HG02870 (cell line): ENCODE measurements around the gene HDGF.
"Not testable (repeated sequence)": the region's sequence is repeated elsewhere in the genome, so short reads cannot be mapped to it uniquely, and the experiment has no call there.

Experiments used
- ATAC-seq: cut with Tn5 transposase; IDR thresholded peaks from one replicate; pipeline ENCODE4 v1.9.1; 2021; ENCODE audit warnings: mild to moderate bottlenecking, moderate library complexity; ENCODE audit not compliant: unreplicated experiment

HDGF gene

GRCh38 chr1:156767101-156767878, 15.8 kb upstream of the HDGF start, which contains the start of gene PRCC:
TSS of gene PRCC (plus strand) at chr1:156767535. CDS start at chr1:156767772, 237 bp downstream.
- ATAC-seq, result peak; percentile 88

DNA sequence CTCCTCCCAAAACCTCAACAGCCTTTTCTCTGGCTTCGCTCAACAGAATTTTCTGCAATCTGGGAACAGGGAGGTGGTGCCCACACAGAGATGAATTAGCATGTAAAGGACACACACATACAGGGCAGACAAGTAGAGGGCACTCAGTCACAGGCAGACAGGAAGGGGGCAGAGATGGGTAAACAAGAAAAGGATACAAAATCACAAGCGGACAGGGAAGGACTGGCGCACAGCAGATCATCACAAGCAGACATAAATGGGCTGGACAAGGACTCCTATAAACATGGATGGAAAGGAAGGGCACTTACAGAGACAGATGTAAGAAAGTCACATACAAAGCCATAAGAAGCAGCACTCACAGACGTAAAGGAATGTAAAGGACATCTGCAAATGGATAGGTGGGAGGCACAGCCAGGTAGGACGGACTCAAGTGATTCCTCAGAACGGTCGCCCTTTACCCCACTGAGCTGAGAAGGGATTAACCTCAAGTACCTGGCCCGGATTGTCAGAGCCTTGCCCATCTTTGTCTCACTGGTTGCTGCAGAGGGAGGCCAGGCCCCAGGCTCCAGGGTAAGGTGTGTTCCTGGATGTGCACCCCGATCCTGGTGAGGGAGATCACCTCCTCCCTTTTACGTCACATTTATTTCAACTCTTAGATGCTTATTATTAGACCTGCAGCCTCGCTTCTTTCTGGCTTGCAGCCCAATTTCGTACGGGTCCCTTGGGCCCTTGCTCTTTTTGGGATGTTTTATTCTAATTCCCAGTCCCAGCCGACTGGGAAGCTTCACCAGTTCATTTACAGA, 15.0 kb upstream of the HDGF start:
- ATAC-seq, result peak; percentile 10

GRCh38 chr1:156765666-156766065, 14.2 kb upstream of the HDGF start:
- ATAC-seq, result no peak

GRCh38 chr1:156765136-156765535, 13.7 kb upstream of the HDGF start:
- ATAC-seq, result not testable (repeated sequence)

GRCh38 chr1:156760796-156761104, 9.3 kb upstream of the HDGF start:
- no peak for ATAC-seq

GRCh38 chr1:156760092-156760795, 8.8 kb upstream of the HDGF start:
- no peak for ATAC-seq

GRCh38 chr1:156757572-156758253, 6.2 kb upstream of the HDGF start:
- ATAC-seq, result not testable (repeated sequence)

DNA sequence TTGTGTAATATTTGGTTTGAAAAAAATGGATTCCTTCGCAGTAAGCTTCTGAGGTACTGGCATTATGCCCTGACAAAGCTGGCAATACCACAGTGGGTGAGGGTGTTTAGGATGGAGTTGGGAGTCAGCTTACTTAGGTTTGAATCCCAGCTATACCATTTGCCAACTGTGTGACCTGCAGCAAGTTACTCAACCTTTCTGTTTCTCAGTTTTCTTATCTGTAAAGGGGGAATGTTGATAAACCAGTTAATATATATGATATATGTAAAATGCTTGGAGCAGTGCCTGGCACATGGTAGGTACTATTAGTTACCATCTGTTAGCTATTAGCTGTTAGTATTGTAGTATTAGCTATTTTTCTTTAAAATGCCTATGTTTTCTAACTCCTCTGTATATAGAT, 4.9 kb upstream of the HDGF start:
- ATAC-seq, result no peak

DNA sequence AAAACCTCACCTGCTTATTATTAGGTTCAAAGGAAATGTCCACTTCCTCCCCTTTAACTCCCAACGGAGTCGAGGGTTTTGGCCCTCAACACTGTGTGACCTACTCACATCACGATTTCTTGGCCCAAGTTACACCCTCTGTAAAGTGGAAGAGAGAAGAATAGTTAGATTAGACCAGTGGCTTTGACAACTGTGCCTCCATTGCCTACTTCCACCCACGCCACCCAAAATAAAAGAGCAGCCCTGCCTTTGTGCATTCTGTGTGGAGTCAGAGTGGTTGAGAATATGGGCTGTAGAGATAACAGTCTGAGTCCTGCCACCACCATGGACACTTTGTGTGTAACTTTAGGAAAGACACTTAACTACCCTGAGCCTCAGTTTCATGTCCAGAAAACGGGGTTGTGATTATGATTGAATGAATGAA, 4.1 kb upstream of the HDGF start:
- ATAC-seq, result no peak

- no peak for ATAC-seq
Observed at GRCh38 chr1:156754219-156754618, 2.7 kb upstream of the HDGF start.

DNA sequence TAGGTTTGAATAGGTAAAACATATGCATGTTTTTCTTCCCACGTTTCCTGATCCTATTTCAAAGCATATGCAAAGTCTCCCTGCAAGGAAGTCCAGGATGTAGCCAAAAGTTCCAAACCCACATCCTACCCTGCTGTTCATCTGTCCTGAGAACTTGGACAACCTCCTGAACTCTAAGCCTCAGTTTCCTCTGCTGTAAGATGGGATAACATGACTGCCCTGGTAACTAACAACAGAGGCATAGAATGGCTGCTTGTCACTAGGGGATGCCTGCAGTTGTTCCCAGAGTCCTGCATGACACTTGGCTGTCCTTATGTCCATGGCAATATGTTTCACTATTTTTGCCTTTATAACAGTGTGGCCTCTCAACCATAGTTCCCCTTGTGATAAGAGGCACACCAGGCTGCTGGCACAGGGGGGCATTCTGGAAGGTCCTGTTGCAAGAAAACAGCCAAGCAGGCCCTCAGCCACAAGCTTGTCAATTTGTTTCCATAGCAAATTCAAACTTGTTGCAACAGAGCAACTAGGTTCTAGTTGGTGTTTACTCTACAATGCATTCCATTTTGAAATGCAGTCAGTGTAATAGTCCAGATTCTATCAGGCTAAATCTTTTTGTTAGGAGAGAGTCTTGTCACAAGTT, 1.5 kb upstream of the HDGF start:
- ATAC-seq, result no peak

DNA sequence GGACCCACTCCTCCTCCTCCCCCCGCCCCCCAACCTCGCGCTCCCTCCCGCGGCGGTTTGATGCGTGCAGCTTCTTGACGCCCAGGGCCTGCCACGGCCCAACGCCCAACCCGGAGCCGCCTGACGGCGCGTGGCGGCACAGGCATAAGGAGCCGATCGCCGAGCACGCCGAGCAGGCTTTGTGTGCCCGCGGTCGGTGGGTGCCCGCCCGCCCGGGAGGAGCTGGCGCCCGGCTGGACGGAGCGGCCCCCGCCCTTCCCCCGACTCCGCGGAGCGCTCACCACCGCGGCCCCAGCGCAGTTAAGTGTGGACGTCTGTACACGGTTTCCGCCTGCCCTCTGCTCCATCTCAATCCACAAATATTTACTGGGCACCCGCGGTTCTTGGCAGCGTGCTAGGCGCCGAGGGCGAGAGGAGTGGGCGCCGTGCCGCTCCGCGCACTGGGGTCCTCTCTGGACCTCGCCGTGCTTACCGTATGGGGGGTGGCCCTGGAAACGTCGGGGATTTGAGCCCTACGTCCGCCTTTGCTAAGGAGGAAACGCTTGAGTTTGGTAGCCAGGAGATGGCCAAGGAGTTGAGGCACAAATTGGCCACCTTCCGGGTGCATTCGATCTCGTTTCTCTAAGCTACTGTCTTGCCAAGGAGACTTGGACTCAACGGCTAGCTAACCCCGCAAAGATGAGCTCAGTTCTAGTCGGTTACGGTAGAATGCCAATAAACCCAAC, 444 bp upstream of the HDGF start:
- ATAC-seq, result peak; percentile 45

DNA sequence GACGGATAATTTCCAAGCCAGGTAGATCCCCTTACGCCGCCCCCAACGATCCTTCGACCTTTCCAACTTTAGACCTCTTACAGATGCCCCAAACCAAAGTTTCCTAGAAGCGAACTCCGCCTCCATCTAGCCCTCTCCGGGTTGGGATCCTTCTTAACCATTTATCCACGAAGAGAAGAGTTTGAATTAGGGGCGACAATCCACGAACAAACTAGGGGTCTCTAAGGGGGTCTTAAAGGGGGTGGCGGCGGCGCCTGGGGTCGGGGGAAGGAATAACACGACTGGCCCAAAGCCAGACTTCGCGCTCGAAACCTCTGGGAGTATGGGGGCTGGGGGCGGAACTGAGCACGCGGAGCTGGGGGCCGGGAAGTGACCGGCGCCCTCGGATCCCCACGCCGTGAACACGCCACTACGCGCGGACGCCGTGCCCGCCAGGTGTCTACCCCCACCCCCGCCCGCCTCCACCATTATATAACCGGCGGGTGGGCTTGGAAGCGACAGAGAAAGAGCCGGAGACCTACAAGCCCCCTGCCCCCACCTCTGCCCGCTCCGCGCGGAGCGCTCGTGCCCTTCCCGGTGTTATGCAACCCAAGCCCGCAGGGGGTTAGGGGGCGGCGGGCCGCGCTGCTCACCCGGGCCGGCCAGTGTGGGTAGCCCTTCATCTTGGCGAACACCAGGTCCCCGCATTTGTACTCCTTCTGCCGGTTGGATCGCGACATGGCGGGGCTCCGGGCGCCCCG, 594 bp downstream of the HDGF start:
- ATAC-seq, result peak; percentile 18

DNA sequence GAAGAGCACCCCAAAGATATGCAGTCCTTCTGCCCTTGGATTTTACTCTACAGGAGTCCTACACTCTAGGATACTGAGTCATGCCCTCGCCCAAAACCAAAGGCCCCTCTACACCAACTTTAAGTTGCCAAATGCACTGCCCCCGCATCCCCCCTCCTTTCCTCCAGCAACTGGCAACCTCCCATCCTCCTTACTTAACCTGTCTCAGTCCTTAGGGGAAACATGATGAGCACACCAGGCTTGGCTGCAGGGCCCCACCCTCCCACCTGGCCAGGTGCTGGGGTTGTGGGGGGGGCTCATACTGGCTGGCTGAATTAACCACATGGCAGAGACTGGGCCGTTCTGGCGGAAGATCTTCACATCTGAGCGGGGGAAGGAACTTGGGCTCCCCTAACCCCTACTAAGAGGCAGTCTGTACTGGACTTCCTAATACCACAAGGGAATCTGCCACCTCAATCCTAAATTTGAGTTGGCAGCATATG, 1.2 kb downstream of the HDGF start:
- no peak for ATAC-seq

GRCh38 chr1:156749419-156750118, 1.9 kb downstream of the HDGF start:
- no peak for ATAC-seq

DNA sequence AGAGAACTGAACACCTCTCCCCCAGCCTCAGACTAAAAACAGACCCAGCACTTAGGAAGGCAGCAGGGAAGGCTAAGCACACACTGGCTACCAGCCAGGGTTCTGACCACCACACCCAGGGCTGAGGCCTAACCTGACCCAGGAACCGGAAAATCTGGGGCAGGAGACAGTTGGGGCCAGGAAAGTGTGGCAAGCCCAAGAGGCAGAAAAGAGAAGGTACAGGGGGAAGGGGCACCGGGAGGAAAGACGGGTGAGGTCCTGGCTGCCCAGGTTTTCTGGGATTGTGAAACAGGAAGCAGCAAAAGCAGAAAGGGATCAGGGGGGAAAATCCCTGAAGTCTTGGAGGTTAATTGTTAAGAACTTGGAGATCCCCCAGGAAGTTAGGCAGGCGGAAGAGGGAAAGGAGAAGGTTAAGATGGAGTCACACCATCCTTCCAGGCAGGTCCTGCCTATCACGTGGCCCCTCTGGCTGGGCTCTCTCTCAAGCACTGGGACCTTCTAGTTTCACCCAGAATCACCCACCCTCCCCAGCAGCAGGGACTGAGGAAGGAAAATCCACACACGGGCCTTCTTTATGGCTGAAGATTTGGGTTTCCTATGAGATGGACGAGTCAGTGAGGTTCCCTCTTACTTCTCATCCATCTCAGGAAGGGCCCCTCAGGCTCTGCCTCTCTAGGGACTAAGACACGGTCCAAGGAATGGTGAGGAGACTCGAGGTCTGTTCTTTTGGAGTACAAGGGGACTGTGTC, 2.6 kb downstream of the HDGF start:
- ATAC-seq, result no peak

GRCh38 chr1:156747742-156748669, 3.5 kb downstream of the HDGF start:
- no peak for ATAC-seq
